Keratinocyte (primary cell): ENCODE results near the gene AP2A1.

ENCODE experiments used
- EZH2 ChIP-seq: IDR thresholded peaks from one replicate; pipeline ENCODE4 v1.6.1; 2012; ENCODE audit warnings: inconsistent platforms, mild to moderate bottlenecking, low read length, moderate library complexity
- TF ChIP-seq, protein P1 (sequence below), 3 experiments: IDR thresholded peaks in 1 of 3; conservative IDR thresholded peaks in 1 of 3; optimal IDR thresholded peaks in 1 of 3; 2 replicates in 2 of 3; 3 replicates in 1 of 3; pipeline versions ENCODE3 to v1.5.1; 2011; ENCODE audit warnings: low read length in 3 of 3, mild to moderate bottlenecking in 3 of 3, moderate library complexity in 2 of 3, control low read depth in 1 of 3, inconsistent platforms in 1 of 3; ENCODE audit not compliant: insufficient read depth in 2 of 3; ENCODE audit errors: extremely low read depth in 1 of 3

DNA sequence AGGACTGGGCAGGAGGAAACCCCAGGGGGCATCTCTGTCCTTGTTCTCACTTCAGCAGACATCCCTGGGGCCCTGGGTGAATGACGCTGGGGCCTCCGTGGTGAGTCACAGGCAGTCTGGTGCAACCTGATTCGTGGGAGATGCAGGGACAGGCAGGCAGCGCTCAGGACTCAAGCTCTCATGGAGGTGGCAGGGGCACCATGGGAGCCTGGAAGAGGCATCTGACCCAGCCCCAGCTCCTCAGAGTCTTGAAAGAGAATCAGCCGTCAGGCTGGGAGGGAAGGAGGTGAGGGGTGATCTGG, 70.2 kb downstream of the AP2A1 start:
- TF ChIP-seq, protein P1, sequence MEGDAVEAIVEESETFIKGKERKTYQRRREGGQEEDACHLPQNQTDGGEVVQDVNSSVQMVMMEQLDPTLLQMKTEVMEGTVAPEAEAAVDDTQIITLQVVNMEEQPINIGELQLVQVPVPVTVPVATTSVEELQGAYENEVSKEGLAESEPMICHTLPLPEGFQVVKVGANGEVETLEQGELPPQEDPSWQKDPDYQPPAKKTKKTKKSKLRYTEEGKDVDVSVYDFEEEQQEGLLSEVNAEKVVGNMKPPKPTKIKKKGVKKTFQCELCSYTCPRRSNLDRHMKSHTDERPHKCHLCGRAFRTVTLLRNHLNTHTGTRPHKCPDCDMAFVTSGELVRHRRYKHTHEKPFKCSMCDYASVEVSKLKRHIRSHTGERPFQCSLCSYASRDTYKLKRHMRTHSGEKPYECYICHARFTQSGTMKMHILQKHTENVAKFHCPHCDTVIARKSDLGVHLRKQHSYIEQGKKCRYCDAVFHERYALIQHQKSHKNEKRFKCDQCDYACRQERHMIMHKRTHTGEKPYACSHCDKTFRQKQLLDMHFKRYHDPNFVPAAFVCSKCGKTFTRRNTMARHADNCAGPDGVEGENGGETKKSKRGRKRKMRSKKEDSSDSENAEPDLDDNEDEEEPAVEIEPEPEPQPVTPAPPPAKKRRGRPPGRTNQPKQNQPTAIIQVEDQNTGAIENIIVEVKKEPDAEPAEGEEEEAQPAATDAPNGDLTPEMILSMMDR (optimal IDR thresholded peaks at IDR 0.05 in 1 of 3, IDR thresholded peaks at IDR 0.05 in 1 of 3, conservative IDR thresholded peaks at IDR 0.05 in 1 of 3; ENCODE audit: extremely low read depth in 1 of 3, insufficient read depth in 2 of 3, low read length in 3 of 3): no peak
- no peak for TF ChIP-seq EZH2
